GM12878 (cell line): ENCODE data around the gene EGFL8.

Experiments
- CEBPB ChIP-seq, 2 experiments: fragments of 150-350 bp in 1 of 2; IDR thresholded peaks; 2 replicates each; pipeline ENCODE4 v1.6.1; 2012 to 2014; ENCODE audit warnings: low read depth in 2 of 2, low read length in 2 of 2, borderline replicate concordance in 1 of 2, inconsistent platforms in 1 of 2
- CHD4 ChIP-seq: fragments of 200-600 bp; sonication (generic); IDR thresholded peaks from 2 replicates; pipeline ENCODE4 v1.6.1; 2016; ENCODE audit warnings: mild to moderate bottlenecking
- EP300 ChIP-seq, 2 experiments: fragments of 150-350 bp in 1 of 2; IDR thresholded peaks; 2 replicates each; pipeline ENCODE4 v1.6.1; 2011 to 2012; ENCODE audit warnings: low read depth in 2 of 2, low read length in 2 of 2, borderline replicate concordance in 1 of 2, improper control_type of control experiment in 1 of 2, inconsistent platforms in 1 of 2; ENCODE audit not compliant: control insufficient read depth in 1 of 2
- ETV6 ChIP-seq, 2 experiments: fragments of 450-650 bp in 1 of 2; IDR thresholded peaks in 1 of 2; conservative IDR thresholded peaks in 1 of 2; 2 replicates each; pipeline ENCODE4 v1.6.1; 2014; ENCODE audit warnings: antibody characterized with exemption in 1 of 2, borderline replicate concordance in 1 of 2, low read depth in 1 of 2, mild to moderate bottlenecking in 1 of 2, moderate library complexity in 1 of 2
- EZH2 ChIP-seq: IDR thresholded peaks from 2 replicates; pipeline ENCODE4 v1.6.1; 2012; ENCODE audit warnings: low read depth, mild to moderate bottlenecking, control low read depth, inconsistent platforms, low read length, borderline replicate concordance; ENCODE audit not compliant: control insufficient read depth
- GABPA ChIP-seq: IDR thresholded peaks from 2 replicates; pipeline ENCODE4 v1.6.1; 2014; ENCODE audit warnings: antibody characterized with exemption, low read depth, mild to moderate bottlenecking, inconsistent platforms
- GATAD2B ChIP-seq: fragments of 450-650 bp; conservative IDR thresholded peaks from 2 replicates; pipeline ENCODE4 v1.6.1; 2017; ENCODE audit warnings: low read depth, mild to moderate bottlenecking, moderate library complexity
- MYC ChIP-seq: IDR thresholded peaks from 2 replicates; pipeline ENCODE4 v1.6.1; 2011; ENCODE audit warnings: mild to moderate bottlenecking, low read length, moderate library complexity, inconsistent platforms; ENCODE audit not compliant: insufficient read depth, insufficient replicate concordance, insufficient read length, severe bottlenecking
- POLR2A ChIP-seq: IDR thresholded peaks from 2 replicates; pipeline ENCODE4 v1.6.1; 2011; ENCODE audit warnings: low read depth, mild to moderate bottlenecking, low read length
- RAD21 ChIP-seq: IDR thresholded peaks from 2 replicates; pipeline ENCODE4 v1.6.1; 2011; ENCODE audit warnings: mild to moderate bottlenecking, low read depth, low read length, moderate library complexity; ENCODE audit not compliant: insufficient read depth
- REST ChIP-seq: IDR thresholded peaks from 2 replicates; pipeline ENCODE4 v1.6.1; 2012; ENCODE audit warnings: mild to moderate bottlenecking, low read depth, low read length
- TARDBP ChIP-seq: IDR thresholded peaks from 2 replicates; pipeline ENCODE4 v1.6.1; 2016; ENCODE audit warnings: borderline replicate concordance
- ZNF384 ChIP-seq: IDR thresholded peaks from 2 replicates; pipeline ENCODE4 v1.6.1; 2012; ENCODE audit warnings: low read depth, mild to moderate bottlenecking, low read length, improper control_type of control experiment, borderline replicate concordance
- TF ChIP-seq, protein P1 (sequence below), 3 experiments: IDR thresholded peaks in 2 of 3; conservative IDR thresholded peaks in 1 of 3; 2 replicates each; pipeline ENCODE4 v1.5.1; 2011; ENCODE audit warnings: low read depth in 3 of 3, low read length in 3 of 3, mild to moderate bottlenecking in 3 of 3, control low read depth in 2 of 3, moderate library complexity in 2 of 3, inconsistent platforms in 1 of 3, mixed read lengths in 1 of 3; ENCODE audit not compliant: control insufficient read depth in 2 of 3, insufficient read depth in 1 of 3; ENCODE audit errors: extremely low read depth in 1 of 3

- no peak for TF ChIP-seq ZNF384
- TF ChIP-seq GATAD2B: no peak
- no peak for TF ChIP-seq EZH2
- TF ChIP-seq RAD21: no peak
- TF ChIP-seq, protein P1, sequence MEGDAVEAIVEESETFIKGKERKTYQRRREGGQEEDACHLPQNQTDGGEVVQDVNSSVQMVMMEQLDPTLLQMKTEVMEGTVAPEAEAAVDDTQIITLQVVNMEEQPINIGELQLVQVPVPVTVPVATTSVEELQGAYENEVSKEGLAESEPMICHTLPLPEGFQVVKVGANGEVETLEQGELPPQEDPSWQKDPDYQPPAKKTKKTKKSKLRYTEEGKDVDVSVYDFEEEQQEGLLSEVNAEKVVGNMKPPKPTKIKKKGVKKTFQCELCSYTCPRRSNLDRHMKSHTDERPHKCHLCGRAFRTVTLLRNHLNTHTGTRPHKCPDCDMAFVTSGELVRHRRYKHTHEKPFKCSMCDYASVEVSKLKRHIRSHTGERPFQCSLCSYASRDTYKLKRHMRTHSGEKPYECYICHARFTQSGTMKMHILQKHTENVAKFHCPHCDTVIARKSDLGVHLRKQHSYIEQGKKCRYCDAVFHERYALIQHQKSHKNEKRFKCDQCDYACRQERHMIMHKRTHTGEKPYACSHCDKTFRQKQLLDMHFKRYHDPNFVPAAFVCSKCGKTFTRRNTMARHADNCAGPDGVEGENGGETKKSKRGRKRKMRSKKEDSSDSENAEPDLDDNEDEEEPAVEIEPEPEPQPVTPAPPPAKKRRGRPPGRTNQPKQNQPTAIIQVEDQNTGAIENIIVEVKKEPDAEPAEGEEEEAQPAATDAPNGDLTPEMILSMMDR (IDR thresholded peaks at IDR 0.05 in 2 of 3, conservative IDR thresholded peaks at IDR 0.05 in 1 of 3; ENCODE audit: control insufficient read depth in 2 of 3, extremely low read depth in 1 of 3, insufficient read depth in 1 of 3, low read depth in 3 of 3, low read length in 3 of 3): no peak
- no peak for TF ChIP-seq POLR2A
- no peak for TF ChIP-seq TARDBP
- TF ChIP-seq CHD4: no peak
- no peak for TF ChIP-seq GABPA
- no peak for TF ChIP-seq ETV6 (conservative IDR thresholded peaks at IDR 0.05 in 1 of 2, IDR thresholded peaks at IDR 0.05 in 1 of 2; ENCODE audit: borderline replicate concordance in 1 of 2, low read depth in 1 of 2)
- no peak for TF ChIP-seq CEBPB (IDR thresholded peaks at IDR 0.05; ENCODE audit: borderline replicate concordance in 1 of 2, low read depth in 2 of 2, low read length in 2 of 2)
- no peak for TF ChIP-seq EP300 (IDR thresholded peaks at IDR 0.05; ENCODE audit: borderline replicate concordance in 1 of 2, control insufficient read depth in 1 of 2, low read depth in 2 of 2, low read length in 2 of 2)
- no peak for TF ChIP-seq MYC
- no peak for TF ChIP-seq REST
Observed at GRCh38 chr6:32140420-32141046, 23.9 kb upstream of the EGFL8 start.
